ENCODE results near the gene GRHL3. TPM values are rescaled to one million over a fixed set of nuclear protein-coding genes. Genes with fewer than 3 reads are reported as not detected.

The GRHL3 gene
- total and polyA plus RNA-seq, 2 experiments from 2014 or later: not detected

DNA sequence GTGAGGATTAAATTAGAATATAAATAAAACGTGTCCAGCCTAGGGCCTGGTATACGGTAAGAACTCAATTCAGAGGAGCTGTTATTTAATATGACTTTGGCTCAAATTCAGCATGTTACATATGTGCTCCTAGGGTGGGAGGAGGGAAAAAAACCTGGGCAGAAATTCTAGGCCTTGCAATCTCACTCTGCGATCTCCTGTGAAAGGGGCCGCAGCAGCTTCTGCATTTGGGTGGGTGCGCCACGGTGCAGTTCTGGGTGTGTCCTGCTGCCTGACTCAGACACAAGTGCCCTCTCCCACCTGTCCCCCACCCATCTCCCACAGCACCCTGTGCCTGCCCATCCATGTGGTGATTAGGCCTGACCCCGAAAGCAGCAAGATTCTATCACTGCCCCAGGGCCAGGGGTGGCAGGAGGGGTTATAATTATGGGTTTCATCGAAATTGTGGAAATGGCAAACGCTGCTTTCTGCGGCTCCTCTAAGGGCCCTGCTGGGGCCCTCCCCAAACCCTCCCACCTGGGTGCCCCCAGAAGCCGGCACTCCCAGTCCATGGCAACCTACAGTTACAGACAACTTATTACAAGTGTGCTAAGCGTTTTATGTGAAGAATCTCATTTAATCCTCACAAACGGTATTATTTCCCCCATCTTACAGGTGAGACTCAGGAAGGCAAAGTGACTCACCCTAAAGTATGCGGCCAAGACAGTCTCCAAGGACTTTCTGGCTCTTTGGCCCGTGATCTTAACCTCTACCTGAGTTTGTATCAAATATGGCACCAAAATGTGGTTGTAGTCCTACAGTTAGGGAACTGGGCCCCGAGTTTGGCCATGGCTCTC lies 25.5 kb upstream of the GRHL3 start:
- Histone ChIP-seq H2AFZ (peak overlapping the region; percentile 24; the same call in 1 of the 2 replicates), H3K79me2 (ENCODE audit: insufficient read depth) (no peaks in the 10 kb centered on the region), H3K9me2 (ENCODE audit: insufficient read depth) (no peaks in the 10 kb centered on the region), H3F3A (ENCODE audit: insufficient read depth) (peaks cover 35% of the 10 kb centered on the region), H4K20me1 (ENCODE audit: insufficient read depth) (no peaks in the 10 kb centered on the region), H3K4me3 (no peak overlapping the region), H3K27me3 (replicated peaks; ENCODE audit: insufficient read depth) (no peaks in the 10 kb centered on the region), H3K4me2 (ENCODE audit: unreplicated experiment) (peak overlapping the region; percentile 60), H3K36me3 (ENCODE audit: low read depth) (no peaks in the 10 kb centered on the region), H3K9me3 (ENCODE audit: low read depth) (no peaks in the 10 kb centered on the region), H3K9ac (peak overlapping the region; percentile 56), H3K4me1 (ENCODE audit: insufficient read depth) (peaks cover 33% of the 10 kb centered on the region), H3K27ac (peak overlapping the region; percentile 95)
- in situ Hi-C loops (cut with MboI): no loop called here
- TF ChIP-seq EZH2 (IDR thresholded peaks at IDR 0.05; ENCODE audit: insufficient read depth, poor library complexity, severe bottlenecking) (no peak), EZH2phosphoT487 (IDR thresholded peaks at IDR 0.05; ENCODE audit: insufficient read depth, low read depth) (no peak)
- WGBS, 2 experiments (ENCODE audit: low coverage in 1 of 2, low lambda C conversion rate in 2 of 2, missing lambda C conversion rate in 2 of 2): 87 to 88% methylated on average over 16 of the region's 16 CpGs
- no peak for DNase-seq

DNA sequence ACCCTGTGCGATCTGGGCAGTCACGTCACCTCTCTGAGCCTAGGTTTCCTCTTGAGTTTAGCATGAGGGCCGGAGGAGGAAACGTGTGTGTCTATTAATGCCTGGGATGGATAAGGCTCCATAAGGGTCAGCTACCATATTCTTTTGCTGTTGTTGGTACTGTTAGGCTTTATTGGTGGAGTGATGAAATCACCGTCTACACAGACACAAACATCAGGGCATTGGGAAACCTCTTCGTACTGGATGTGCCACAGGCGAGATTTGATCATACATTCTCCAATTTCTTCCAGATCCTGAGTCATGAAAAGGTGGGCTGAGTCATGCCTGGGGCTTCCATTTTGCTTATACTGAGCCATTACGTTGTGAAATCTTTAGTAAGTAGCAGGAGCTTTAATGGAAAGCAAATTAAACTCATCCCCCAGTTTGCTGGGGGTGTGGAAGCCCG lies 24.9 kb upstream of the GRHL3 start:
- TF ChIP-seq EZH2phosphoT487 (IDR thresholded peaks at IDR 0.05; ENCODE audit: insufficient read depth, low read depth): no peak
- TF ChIP-seq EZH2 (IDR thresholded peaks at IDR 0.05; ENCODE audit: insufficient read depth, poor library complexity, severe bottlenecking): no peak
- H3K9me2 ChIP-seq (ENCODE audit: insufficient read depth): no peaks in the 10 kb centered on the region
- H3K4me1 ChIP-seq (ENCODE audit: insufficient read depth): peaks cover 31% of the 10 kb centered on the region
- peak overlapping the region; percentile 95 for H3K27ac ChIP-seq
- no peaks in the 10 kb centered on the region for H3K79me2 ChIP-seq (ENCODE audit: insufficient read depth)
- H3K9ac ChIP-seq: peak overlapping the region; percentile 71
- H3F3A ChIP-seq (ENCODE audit: insufficient read depth): peaks cover 34% of the 10 kb centered on the region
- no peaks in the 10 kb centered on the region for H3K9me3 ChIP-seq (ENCODE audit: low read depth)
- peak overlapping the region; percentile 54 for H3K4me3 ChIP-seq
- no peaks in the 10 kb centered on the region for H3K27me3 ChIP-seq (replicated peaks; ENCODE audit: insufficient read depth)
- DNase-seq: peak; percentile 98
- H2AFZ ChIP-seq: peak overlapping the region; percentile 56
- 34 to 37% methylated on average over 9 of the region's 9 CpGs for WGBS, 2 experiments (ENCODE audit: low coverage in 1 of 2, low lambda C conversion rate in 2 of 2, missing lambda C conversion rate in 2 of 2)
- in situ Hi-C loops (cut with MboI): no loop called here
- H3K4me2 ChIP-seq (ENCODE audit: unreplicated experiment): peak overlapping the region; percentile 69
- H4K20me1 ChIP-seq (ENCODE audit: insufficient read depth): no peaks in the 10 kb centered on the region
- no peaks in the 10 kb centered on the region for H3K36me3 ChIP-seq (ENCODE audit: low read depth)

DNA sequence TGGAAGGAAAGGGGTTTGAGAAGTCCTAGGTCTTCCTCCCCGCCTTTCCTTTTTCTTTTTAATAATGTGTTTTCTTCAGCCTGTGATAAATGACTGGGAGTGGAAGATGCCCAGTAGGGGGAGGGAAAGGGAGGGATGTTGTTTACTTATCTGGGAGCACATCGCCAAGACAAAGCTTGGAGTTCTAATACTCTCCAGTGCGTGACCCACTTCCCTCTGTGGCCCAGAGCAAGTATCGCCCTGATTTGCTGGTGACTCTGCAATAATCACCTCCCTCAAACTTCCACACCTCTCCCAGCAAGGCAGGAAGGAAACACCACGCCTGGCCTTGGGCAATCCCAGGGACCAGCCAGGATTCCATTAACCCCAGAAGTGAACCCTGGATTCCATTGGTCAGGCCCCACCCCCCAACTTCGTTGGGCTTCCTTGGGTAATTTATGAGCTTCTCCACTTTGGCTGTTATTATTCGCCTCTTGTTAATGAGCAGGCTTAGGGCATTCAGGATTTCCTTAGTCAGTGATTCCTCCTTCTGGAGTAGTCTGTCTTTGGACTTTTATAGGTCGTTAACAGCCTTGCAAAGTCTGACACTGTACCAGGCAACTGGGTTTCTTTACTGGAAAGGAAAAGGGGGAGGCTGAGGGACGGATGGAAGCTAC lies 24.3 kb upstream of the GRHL3 start:
- peak; percentile 92 for DNase-seq
- H3F3A ChIP-seq (ENCODE audit: insufficient read depth): peaks cover 29% of the 10 kb centered on the region
- in situ Hi-C loops (cut with MboI): no loop called here
- peak overlapping the region; percentile 56 for H2AFZ ChIP-seq
- peaks cover 25% of the 10 kb centered on the region for H3K4me1 ChIP-seq (ENCODE audit: insufficient read depth)
- peak overlapping the region; percentile 69 for H3K4me2 ChIP-seq (ENCODE audit: unreplicated experiment)
- no peak for TF ChIP-seq EZH2phosphoT487 (IDR thresholded peaks at IDR 0.05; ENCODE audit: insufficient read depth, low read depth)
- TF ChIP-seq EZH2 (IDR thresholded peaks at IDR 0.05; ENCODE audit: insufficient read depth, poor library complexity, severe bottlenecking): no peak
- peak overlapping the region; percentile 71 for H3K9ac ChIP-seq
- H3K4me3 ChIP-seq: peak overlapping the region; percentile 54
- 1 to 2% methylated on average over 9 of the region's 9 CpGs for WGBS, 2 experiments (ENCODE audit: low coverage in 1 of 2, low lambda C conversion rate in 2 of 2, missing lambda C conversion rate in 2 of 2)
- no peaks in the 10 kb centered on the region for H4K20me1 ChIP-seq (ENCODE audit: insufficient read depth)
- no peaks in the 10 kb centered on the region for H3K79me2 ChIP-seq (ENCODE audit: insufficient read depth)
- H3K36me3 ChIP-seq (ENCODE audit: low read depth): no peaks in the 10 kb centered on the region
- no peaks in the 10 kb centered on the region for H3K27me3 ChIP-seq (replicated peaks; ENCODE audit: insufficient read depth)
- no peaks in the 10 kb centered on the region for H3K9me3 ChIP-seq (ENCODE audit: low read depth)
- peak overlapping the region; percentile 95 for H3K27ac ChIP-seq
- no peaks in the 10 kb centered on the region for H3K9me2 ChIP-seq (ENCODE audit: insufficient read depth)

DNA sequence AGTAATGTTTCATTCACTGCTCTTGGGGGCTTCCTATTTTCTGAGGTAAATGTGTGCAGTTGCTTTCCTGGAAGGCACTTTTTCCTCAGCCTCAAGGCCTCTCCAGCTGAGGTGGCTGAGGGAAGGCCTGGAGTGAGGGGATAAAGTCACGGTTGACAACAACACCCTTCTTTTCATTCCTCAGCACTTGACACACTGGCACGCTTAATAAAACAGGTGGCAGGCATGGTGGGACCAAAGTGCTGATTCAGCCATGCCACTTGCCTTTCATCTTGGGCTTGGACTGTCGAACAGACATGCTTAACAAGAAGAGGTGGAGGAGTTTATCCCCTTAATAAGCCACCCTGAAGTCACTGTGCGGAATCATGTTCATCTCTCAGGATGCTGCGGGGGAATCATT lies 23.6 kb upstream of the GRHL3 start:
- Histone ChIP-seq H3K9me3 (ENCODE audit: low read depth) (no peaks in the 10 kb centered on the region), H3K4me2 (ENCODE audit: unreplicated experiment) (peak overlapping the region; percentile 69), H3K36me3 (ENCODE audit: low read depth) (no peaks in the 10 kb centered on the region), H3K4me1 (ENCODE audit: insufficient read depth) (peaks cover 19% of the 10 kb centered on the region), H3K9me2 (ENCODE audit: insufficient read depth) (no peaks in the 10 kb centered on the region), H3F3A (ENCODE audit: insufficient read depth) (peaks cover 24% of the 10 kb centered on the region), H2AFZ (no peak overlapping the region), H3K79me2 (ENCODE audit: insufficient read depth) (no peaks in the 10 kb centered on the region), H3K27me3 (replicated peaks; ENCODE audit: insufficient read depth) (no peaks in the 10 kb centered on the region), H3K4me3 (peak overlapping the region; percentile 54; the same call in 1 of the 2 replicates), H3K27ac (peak overlapping the region; percentile 95), H4K20me1 (ENCODE audit: insufficient read depth) (no peaks in the 10 kb centered on the region), H3K9ac (no peak overlapping the region)
- 90% methylated on average over 5 of the region's 5 CpGs for WGBS, 2 experiments (ENCODE audit: low coverage in 1 of 2, low lambda C conversion rate in 2 of 2, missing lambda C conversion rate in 2 of 2)
- TF ChIP-seq EZH2 (IDR thresholded peaks at IDR 0.05; ENCODE audit: insufficient read depth, poor library complexity, severe bottlenecking) (no peak), EZH2phosphoT487 (IDR thresholded peaks at IDR 0.05; ENCODE audit: insufficient read depth, low read depth) (no peak)
- in situ Hi-C loops (cut with MboI): no loop called here
- DNase-seq: no peak
